A549 (cell line): ENCODE measurements around the gene LSS. TPM values are rescaled to one million over a fixed set of nuclear protein-coding genes. Genes with fewer than 3 reads are reported as not detected.

Experiments
- ATAC-seq, 2 experiments: fragments of 200-7000 bp in 1 of 2; fragments of >200 bp in 1 of 2; cut with Nextera tagmentation in 1 of 2; cut with Tn5 transposase in 1 of 2; 3 replicates each; pipeline versions ENCODE4 v1.8.0 to v1.9.1; 2018 to 2020; ENCODE audit warnings: mild to moderate bottlenecking in 1 of 2, moderate library complexity in 1 of 2
- CTCF ChIA-PET: fragments of 300-600 bp; sonication (Branson Sonifier 250); formaldehyde crosslinking; extraction: SDS; loops from one replicate; lab custom pipeline; 2021; ENCODE audit warnings: antibody characterized with exemption, inconsistent platforms; lab: Yijun Ruan, JAX
- POLR2A ChIA-PET: fragments of 350-600 bp; formaldehyde crosslinking; extraction: SDS; loops from one replicate; lab custom pipeline; 2021; ENCODE audit warnings: antibody characterized with exemption, inconsistent platforms; lab: Yijun Ruan, JAX
- DNase-seq, 2 experiments: peaks; one replicate each; pipeline versions ENCODE4 v3.0.0 to v3.0.0-alpha.2; 2011 to 2016; ENCODE audit warnings: low read depth in 1 of 2, low spot score in 1 of 2
- FAIRE-seq: peaks from 2 replicates; lab custom pipeline; 2011; peaks lifted over from hg19 to GRCh38; lab: Jason Lieb, UNC
- H3K27ac ChIP-seq, 2 experiments: fragments of >200 bp; sonication (Bioruptor Twin); formaldehyde crosslinking; 3 replicates each; pipeline ENCODE4 v1.5.1; 2016 to 2017
- H3K4me1 ChIP-seq: fragments of >200 bp; sonication (Bioruptor Twin); formaldehyde crosslinking; 3 replicates; pipeline ENCODE4 v1.6.1; 2016
- H3K4me2 ChIP-seq: fragments of >200 bp; sonication (Bioruptor Twin); formaldehyde crosslinking; 3 replicates; pipeline ENCODE4 v1.6.1; 2016
- H3K4me3 ChIP-seq: fragments of >200 bp; sonication (Bioruptor Twin); formaldehyde crosslinking; 3 replicates; pipeline ENCODE4 v1.5.1; 2016
- H3K9me3 ChIP-seq: fragments of >200 bp; sonication (Bioruptor Twin); formaldehyde crosslinking; 3 replicates; pipeline ENCODE4 v1.6.1; 2016
- BHLHE40 ChIP-seq: IDR thresholded peaks from 2 replicates; pipeline ENCODE4 v1.6.1; 2012; ENCODE audit warnings: low read depth, low read length, inconsistent platforms
- CBX2 ChIP-seq: fragments of 200-600 bp; sonication (generic); IDR thresholded peaks from 2 replicates; pipeline ENCODE4 v1.6.1; 2016; ENCODE audit warnings: low read depth, mild to moderate bottlenecking, borderline replicate concordance
- CEBPB ChIP-seq, 2 experiments: fragments of >200 bp in 1 of 2; sonication (Bioruptor Twin) in 1 of 2; formaldehyde crosslinking in 1 of 2; IDR thresholded peaks; 2 replicates each; pipeline ENCODE4 v1.6.1; 2012 to 2016
- CHD4 ChIP-seq: fragments of 200-600 bp; sonication (generic); IDR thresholded peaks from 2 replicates; pipeline ENCODE4 v1.6.1; 2016; ENCODE audit warnings: antibody characterized with exemption, mild to moderate bottlenecking, borderline replicate concordance
- EHMT2 ChIP-seq: fragments of 200-600 bp; sonication (generic); IDR thresholded peaks from 2 replicates; pipeline ENCODE4 v1.6.1; 2016; ENCODE audit warnings: antibody characterized with exemption, low read depth, mild to moderate bottlenecking, moderate library complexity
- ESRRA ChIP-seq: fragments of 150-350 bp; IDR thresholded peaks from 2 replicates; pipeline ENCODE4 v1.6.1; 2014; ENCODE audit warnings: mild to moderate bottlenecking, low read length, borderline replicate concordance
- GATA3 ChIP-seq: IDR thresholded peaks from 2 replicates; pipeline ENCODE4 v1.6.1; 2012; ENCODE audit warnings: borderline replicate concordance
- HEYL ChIP-seq: fragments of 250-450 bp; sonication (Bioruptor Pico); IDR thresholded peaks from 2 replicates; pipeline ENCODE4 v1.8.0; 2021; ENCODE audit warnings: mild to moderate bottlenecking, moderate library complexity
- JUN ChIP-seq, 2 experiments: fragments of >200 bp; sonication (Bioruptor Twin); formaldehyde crosslinking; IDR thresholded peaks; 2 replicates in 1 of 2; 3 replicates in 1 of 2; pipeline ENCODE4 v1.6.1; 2016 to 2017
- MAZ ChIP-seq: fragments of 150-350 bp; IDR thresholded peaks from 2 replicates; pipeline ENCODE4 v1.6.1; 2014; ENCODE audit warnings: antibody characterized with exemption, low read depth, low read length, borderline replicate concordance
- MYC ChIP-seq: IDR thresholded peaks from 2 replicates; pipeline ENCODE4 v1.6.1; 2012; ENCODE audit warnings: mild to moderate bottlenecking, inconsistent platforms, low read length, improper control_type of control experiment, borderline replicate concordance
- NR3C1 ChIP-seq: fragments of >200 bp; sonication (Bioruptor Twin); formaldehyde crosslinking; IDR thresholded peaks from 3 replicates; pipeline ENCODE4 v1.6.1; 2017
- PHF8 ChIP-seq: fragments of 200-600 bp; sonication (generic); IDR thresholded peaks from 2 replicates; pipeline ENCODE4 v1.6.1; 2016; ENCODE audit warnings: low read depth, mild to moderate bottlenecking, antibody characterized with exemption, moderate library complexity, borderline replicate concordance
- WGBS: methylation state at CpG from one replicate; pipeline ENCODE4 v1.1.6; 2017; ENCODE audit errors: missing lambda C conversion rate; 5-methylcytosine and 5-hydroxymethylcytosine counted together
- polyA plus RNA-seq, 4 experiments: library from polyadenylated mRNA; depleted of rRNA in 3 of 4; stranded (reverse); fragments of >200 nt; fragmentation: RNase III in 1 of 4; extraction: RNeasy Plus Mini Kit Qiagen cat#74134 plus additional on column Dnase treatment in 1 of 4; gene quantifications; 2 replicates in 3 of 4; 3 replicates in 1 of 4; pipeline ENCODE4 v1.2.3, GENCODE V29; 2011 to 2017
- TF ChIP-seq, protein P1 (sequence below): IDR thresholded peaks from 2 replicates; pipeline ENCODE4 v1.6.1; 2012
- TF ChIP-seq, protein P2 (sequence below): fragments of 250-450 bp; sonication (Bioruptor Pico); IDR thresholded peaks from 2 replicates; pipeline ENCODE4 v1.5.0; 2020; ENCODE audit warnings: low read depth, mild to moderate bottlenecking, moderate library complexity
- TF ChIP-seq, protein P3 (sequence below): fragments of 150-350 bp; IDR thresholded peaks from 2 replicates; pipeline ENCODE4 v1.6.1; 2014; ENCODE audit warnings: low read depth, mild to moderate bottlenecking, low read length

The LSS gene
- polyA plus RNA-seq, 2 of the 4 experiments (the other 2 are of a cell fraction) = 9.5 to 22.0 TPM

DNA sequence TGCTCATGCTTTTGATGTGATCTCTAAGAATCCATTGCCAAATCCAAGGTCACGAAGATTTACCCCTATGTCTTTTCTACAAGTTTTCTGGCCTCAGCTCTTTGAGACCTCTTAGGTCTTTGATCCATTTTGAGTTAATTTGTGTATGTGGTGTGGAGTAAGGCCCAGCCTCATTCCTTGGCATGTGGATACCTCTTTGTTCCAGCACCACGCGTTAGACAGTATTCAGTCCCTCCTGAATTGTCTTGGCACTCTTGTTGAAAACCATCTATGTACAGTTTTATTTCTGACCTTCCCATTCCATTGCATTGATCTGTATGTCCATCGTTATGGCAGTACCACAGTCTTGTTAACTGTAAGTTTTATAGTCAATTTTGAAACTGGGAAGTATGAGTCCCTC is 65.2 kb downstream of the LSS start (continued):
- TF ChIP-seq GATA3 = no peak

DNA sequence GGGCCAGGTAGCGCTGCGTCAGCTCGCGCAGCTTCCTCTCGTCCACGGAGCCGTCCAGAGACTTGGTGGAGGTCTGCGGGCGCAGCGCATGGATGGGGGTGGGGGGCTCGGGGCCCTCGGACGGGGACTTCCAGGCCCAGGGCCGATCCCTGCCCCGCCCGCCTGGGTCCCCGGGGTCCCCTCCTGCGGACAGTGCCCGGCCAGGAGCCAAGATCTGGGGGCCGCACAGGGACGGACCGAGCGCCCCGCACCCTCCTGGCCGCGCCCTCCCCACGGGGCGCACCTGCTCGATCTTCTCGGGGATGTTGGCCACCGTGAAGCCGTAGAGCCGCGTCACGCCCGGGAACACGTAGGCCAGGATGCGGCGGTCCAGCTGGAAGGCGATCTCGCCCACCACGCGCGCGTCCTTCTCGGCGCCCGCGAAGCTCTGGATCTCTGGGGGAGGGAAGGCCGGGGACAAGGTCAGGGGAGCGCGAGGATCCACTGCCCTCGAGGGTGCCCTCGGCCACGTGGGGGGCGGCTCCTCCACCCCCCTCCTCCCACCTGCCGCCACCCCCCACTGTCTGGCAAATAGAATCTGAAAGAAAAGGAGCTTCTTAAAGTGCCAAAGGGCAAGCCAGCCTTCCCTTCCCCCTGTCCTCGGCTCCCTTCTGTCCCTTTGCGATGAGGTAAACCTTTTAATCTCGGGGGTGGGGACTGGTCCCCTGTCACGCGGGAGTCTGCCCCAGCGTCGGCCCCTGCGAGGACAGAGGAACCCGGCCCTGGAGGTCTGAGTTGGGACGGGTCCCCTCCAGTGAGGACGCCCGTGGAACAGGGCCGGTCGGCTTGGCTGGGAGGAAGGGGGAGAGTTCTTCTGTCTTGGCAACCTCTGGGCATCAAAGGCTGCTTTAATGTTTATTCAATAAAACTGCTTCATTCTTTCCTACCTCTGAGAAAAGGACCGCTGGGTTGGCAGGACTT is 66.7 kb downstream of the LSS start:
- H3K4me2 ChIP-seq = peak overlapping the region; percentile 72
- WGBS = 65% methylated on average over 19 of the region's 72 CpGs
- TF ChIP-seq CBX2 (no peak), MAZ (no peak), HEYL (CRISPR knock-in tag) (no peak), ESRRA (no peak), MYC (no peak)
- TF ChIP-seq, protein P1, sequence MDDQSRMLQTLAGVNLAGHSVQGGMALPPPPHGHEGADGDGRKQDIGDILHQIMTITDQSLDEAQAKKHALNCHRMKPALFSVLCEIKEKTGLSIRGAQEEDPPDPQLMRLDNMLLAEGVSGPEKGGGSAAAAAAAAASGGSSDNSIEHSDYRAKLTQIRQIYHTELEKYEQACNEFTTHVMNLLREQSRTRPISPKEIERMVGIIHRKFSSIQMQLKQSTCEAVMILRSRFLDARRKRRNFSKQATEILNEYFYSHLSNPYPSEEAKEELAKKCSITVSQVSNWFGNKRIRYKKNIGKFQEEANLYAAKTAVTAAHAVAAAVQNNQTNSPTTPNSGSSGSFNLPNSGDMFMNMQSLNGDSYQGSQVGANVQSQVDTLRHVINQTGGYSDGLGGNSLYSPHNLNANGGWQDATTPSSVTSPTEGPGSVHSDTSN = no peak
- TF ChIP-seq, protein P2, sequence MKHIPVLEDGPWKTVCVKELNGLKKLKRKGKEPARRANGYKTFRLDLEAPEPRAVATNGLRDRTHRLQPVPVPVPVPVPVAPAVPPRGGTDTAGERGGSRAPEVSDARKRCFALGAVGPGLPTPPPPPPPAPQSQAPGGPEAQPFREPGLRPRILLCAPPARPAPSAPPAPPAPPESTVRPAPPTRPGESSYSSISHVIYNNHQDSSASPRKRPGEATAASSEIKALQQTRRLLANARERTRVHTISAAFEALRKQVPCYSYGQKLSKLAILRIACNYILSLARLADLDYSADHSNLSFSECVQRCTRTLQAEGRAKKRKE (CRISPR knock-in tag) = no peak
- H3K9me3 ChIP-seq = no peaks in the 10 kb centered on the region
- ChIA-PET CTCF (interaction anchor here (0.8 to 1.0 kb wide), 2 partner anchors 9 to 15 kb away, joined by 3 read pairs; no protein-coding TSS in a partner anchor), POLR2A (no interaction called here)
- 0 out of 3 replicates have a peak, but pooled peaks cover 4% of the 10 kb centered on the region for H3K4me1 ChIP-seq
- FAIRE-seq (no peak), ATAC-seq (peak in 1 of 2 experiments; percentile 16; a peak in 3 of 6 replicates), DNase-seq (no peak)
- no peak overlapping the region; a peak in 1 of 6 replicates for H3K27ac ChIP-seq
- no peak overlapping the region; the same call in 2 of the 3 replicates for H3K4me3 ChIP-seq

DNA sequence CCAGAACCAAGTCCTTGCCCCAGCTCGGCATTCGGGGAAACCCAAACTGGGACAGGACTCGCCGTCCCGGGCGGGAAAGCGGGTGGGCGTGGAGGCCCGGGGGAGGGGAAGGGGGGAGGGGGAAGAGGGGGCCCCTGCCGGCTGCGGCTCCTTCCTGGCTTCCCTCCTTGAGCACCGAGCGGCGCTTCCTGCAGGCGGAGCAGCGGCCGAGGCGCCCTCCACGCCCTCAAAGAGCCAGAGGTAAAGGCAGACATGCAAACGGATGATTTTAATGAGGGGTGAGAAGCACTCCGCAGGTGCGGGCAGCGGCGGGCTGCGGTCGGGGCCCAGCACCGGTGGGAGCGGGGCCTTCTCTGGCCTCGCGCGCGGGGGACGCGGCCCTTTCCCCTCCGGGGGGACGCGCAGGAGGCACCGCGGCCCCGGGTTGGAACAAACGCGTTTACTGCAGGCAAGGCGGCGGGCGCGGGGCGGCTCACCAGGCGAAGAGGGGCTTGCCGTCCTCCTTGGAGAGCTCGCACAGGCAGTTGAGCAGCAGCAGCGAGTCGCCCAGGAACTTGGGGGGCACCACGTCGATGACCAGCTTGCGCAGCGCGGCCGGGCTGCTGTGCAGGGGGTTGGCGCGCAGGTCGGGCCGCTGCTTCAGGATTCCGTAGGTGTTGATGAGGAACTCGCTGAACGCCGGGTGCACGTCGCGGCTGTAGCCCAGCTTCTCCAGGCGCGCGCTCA is 67.5 kb downstream of the LSS start:
- POLR2A ChIA-PET = no interaction called here
- TF ChIP-seq JUN (IDR thresholded peaks at IDR 0.05) (no peak), CEBPB (IDR thresholded peaks at IDR 0.05) (no peak), BHLHE40 (no peak), PHF8 (no peak), NR3C1 (no peak), CHD4 (no peak), EHMT2 (no peak)
- TF ChIP-seq, protein P3, sequence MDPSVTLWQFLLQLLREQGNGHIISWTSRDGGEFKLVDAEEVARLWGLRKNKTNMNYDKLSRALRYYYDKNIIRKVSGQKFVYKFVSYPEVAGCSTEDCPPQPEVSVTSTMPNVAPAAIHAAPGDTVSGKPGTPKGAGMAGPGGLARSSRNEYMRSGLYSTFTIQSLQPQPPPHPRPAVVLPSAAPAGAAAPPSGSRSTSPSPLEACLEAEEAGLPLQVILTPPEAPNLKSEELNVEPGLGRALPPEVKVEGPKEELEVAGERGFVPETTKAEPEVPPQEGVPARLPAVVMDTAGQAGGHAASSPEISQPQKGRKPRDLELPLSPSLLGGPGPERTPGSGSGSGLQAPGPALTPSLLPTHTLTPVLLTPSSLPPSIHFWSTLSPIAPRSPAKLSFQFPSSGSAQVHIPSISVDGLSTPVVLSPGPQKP = no peak
- TF ChIP-seq, protein P1 = no peak
- TF ChIP-seq, all 56 proteins: peak for 0
- FAIRE-seq (no peak), DNase-seq (peak; percentile 23 to 44), ATAC-seq (peak in 1 of 2 experiments; percentile 78; a peak in 3 of 6 replicates)
- 0 out of 3 replicates have a peak, but pooled peaks cover 4% of the 10 kb centered on the region for H3K4me1 ChIP-seq
- WGBS = 4% methylated on average over 11 of the region's 72 CpGs
- H3K9me3 ChIP-seq = no peaks in the 10 kb centered on the region
- peak overlapping the region; percentile 29; the same call in 2 of the 3 replicates for H3K4me3 ChIP-seq
- CTCF ChIA-PET = interaction anchor here (0.8 to 1.0 kb wide), 2 partner anchors 8 to 14 kb away, joined by 3 read pairs; no protein-coding TSS in a partner anchor
- H3K4me2 ChIP-seq = peak overlapping the region; percentile 72
- peak overlapping the region in 1 of 2 experiments; percentile 65; a peak in 3 of 6 replicates for H3K27ac ChIP-seq
